Activated CD4-positive, alpha-beta T cell treated with anti-CD3 and anti-CD28 coated beads, Interleukin-2, amount 50 U/mL, for 16 hours (primary cell): Measurements from ENCODE around the gene ZNF598.

Experiments used
- DNase-seq: peaks from one replicate; pipeline ENCODE4 v3.0.0-alpha.2; 2020

The ZNF598 gene

GRCh38 chr16:2005646-2006045, 4.0 kb downstream of the ZNF598 start:
- DNase-seq, result no peak

GRCh38 chr16:2004795-2005517, 4.7 kb downstream of the ZNF598 start:
- DNase-seq, result no peak

- DNase-seq, result peak; percentile 91
Measured at GRCh38 chr16:2003827-2004641, 5.6 kb downstream of the ZNF598 start.

- no peak for DNase-seq
Measured at GRCh38 chr16:2003231-2003826, 6.3 kb downstream of the ZNF598 start.

- no peak for DNase-seq
Measured at GRCh38 chr16:2002406-2003230, 7.0 kb downstream of the ZNF598 start.

GRCh38 chr16:2001456-2002355, 7.9 kb downstream of the ZNF598 start:
- no peak for DNase-seq

GRCh38 chr16:2001035-2001434, 8.6 kb downstream of the ZNF598 start:
- DNase-seq, result no peak

GRCh38 chr16:1999866-2000514, 9.6 kb downstream of the ZNF598 start:
- DNase-seq, result no peak

- DNase-seq, result no peak
Measured at GRCh38 chr16:1998852-1999801, 10.5 kb downstream of the ZNF598 start.

GRCh38 chr16:1998360-1998835, 11.2 kb downstream of the ZNF598 start:
- no peak for DNase-seq

GRCh38 chr16:1997494-1998359, 11.9 kb downstream of the ZNF598 start:
- DNase-seq, result no peak

GRCh38 chr16:1993731-1994131, 15.9 kb downstream of the ZNF598 start:
- DNase-seq, result peak; percentile 71

- DNase-seq, result no peak
Measured at GRCh38 chr16:1992704-1993317, 16.8 kb downstream of the ZNF598 start.

GRCh38 chr16:1991948-1992703, 17.5 kb downstream of the ZNF598 start:
- DNase-seq, result peak; percentile 99

GRCh38 chr16:1991588-1991947, 18.1 kb downstream of the ZNF598 start:
- DNase-seq, result no peak

- DNase-seq, result peak; percentile 57
Measured at GRCh38 chr16:1991135-1991551, 18.5 kb downstream of the ZNF598 start.

GRCh38 chr16:1990351-1991134, 19.1 kb downstream of the ZNF598 start:
- DNase-seq, result peak; percentile 46
